ENCODE data around the gene CELSR1. TPM values are rescaled to one million over a fixed set of nuclear protein-coding genes. Genes with fewer than 3 reads are reported as not detected.
"Not testable (repeated sequence)": the region's sequence is repeated elsewhere in the genome, so short reads cannot be mapped to it uniquely, and the experiment has no call there.

The CELSR1 gene
- total and polyA plus RNA-seq, 5 experiments from 2014 or later: 0.19 to 1.2 (median 0.66) TPM

- H3K27ac Mint-ChIP-seq: peak overlapping the region in 1 of 10 donors; percentile 33
- peak in 1 of 10 donors; percentile 45 for DNase-seq
- peaks cover 0 to 12% (median 0%) of the 10 kb centered on the region in 9 donors for H3K9me3 Mint-ChIP-seq
- no peak for ATAC-seq
- H3K27me3 Mint-ChIP-seq: peaks cover 0 to 12% (median 8%) of the 10 kb centered on the region in 5 donors
- H3K36me3 Mint-ChIP-seq: peaks cover 0 to 12% (median 0%) of the 10 kb centered on the region in 3 donors
- POLR2A ChIA-PET: no interaction called here
- H3K4me3 Mint-ChIP-seq: no peak overlapping the region
- H3K4me1 Mint-ChIP-seq: peaks cover 0 to 8% (median 5%) of the 10 kb centered on the region in 4 donors
Observed at GRCh38 chr22:46471901-46472721, 65.3 kb downstream of the CELSR1 start.

- H3K4me1 Mint-ChIP-seq, ATAC-seq, H3K27ac Mint-ChIP-seq, POLR2A ChIA-PET, H3K27me3 Mint-ChIP-seq, H3K4me3 Mint-ChIP-seq: not testable (repeated sequence)
- Mint-ChIP-seq H3K36me3 (peaks cover 0 to 12% (median 0%) of the 10 kb centered on the region in 3 donors), H3K9me3 (peaks cover 0 to 12% (median 0%) of the 10 kb centered on the region in 9 donors)
- peak in 1 of 10 donors; percentile 15 for DNase-seq
Observed at GRCh38 chr22:46471330-46471729, 66.1 kb downstream of the CELSR1 start.

- Mint-ChIP-seq H3K27me3 (peaks cover 0 to 9% (median 2%) of the 10 kb centered on the region in 5 donors), H3K36me3 (no peaks in the 10 kb centered on the region), H3K4me1 (no peaks in the 10 kb centered on the region), H3K27ac (peak overlapping the region in 1 of 10 donors; percentile 73), H3K9me3 (no peaks in the 10 kb centered on the region), H3K4me3 (no peak overlapping the region)
- DNase-seq (peak in 1 of 10 donors; percentile 7), ATAC-seq (no peak)
- POLR2A ChIA-PET: interaction anchor here (0.8 kb wide), 1 partner anchor 13 kb away, joined by 3 read pairs; no protein-coding TSS in a partner anchor
Observed at GRCh38 chr22:46469711-46470110, 67.7 kb downstream of the CELSR1 start.

GRCh38 chr22:46467006-46467405 is 70.4 kb downstream of the CELSR1 start:
- DNase-seq (no peak), ATAC-seq (no peak)
- POLR2A ChIA-PET: no interaction called here
- no peaks in the 10 kb centered on the region for H3K36me3 Mint-ChIP-seq
- H3K27ac Mint-ChIP-seq: no peak overlapping the region
- peaks cover 0 to 5% (median 1%) of the 10 kb centered on the region in 5 donors for H3K27me3 Mint-ChIP-seq
- no peak overlapping the region for H3K4me3 Mint-ChIP-seq
- H3K9me3 Mint-ChIP-seq: no peaks in the 10 kb centered on the region
- no peaks in the 10 kb centered on the region for H3K4me1 Mint-ChIP-seq

GRCh38 chr22:46466255-46466676 is 71.2 kb downstream of the CELSR1 start:
- H3K27ac Mint-ChIP-seq: no peak overlapping the region
- no peaks in the 10 kb centered on the region for H3K4me1 Mint-ChIP-seq
- DNase-seq: no peak
- H3K9me3 Mint-ChIP-seq: no peaks in the 10 kb centered on the region
- no peak for ATAC-seq
- H3K4me3 Mint-ChIP-seq: no peak overlapping the region
- H3K27me3 Mint-ChIP-seq: peaks cover 0 to 4% (median 1%) of the 10 kb centered on the region in 5 donors
- no peaks in the 10 kb centered on the region for H3K36me3 Mint-ChIP-seq
- POLR2A ChIA-PET: interaction anchor here (0.6 kb wide), 1 partner anchor 11 kb away, joined by 4 read pairs; no protein-coding TSS in a partner anchor

- ATAC-seq (no peak), DNase-seq (no peak)
- no peak overlapping the region for H3K4me3 Mint-ChIP-seq
- H3K36me3 Mint-ChIP-seq: no peaks in the 10 kb centered on the region
- H3K4me1 Mint-ChIP-seq: no peaks in the 10 kb centered on the region
- no peaks in the 10 kb centered on the region for H3K9me3 Mint-ChIP-seq
- no peak overlapping the region for H3K27ac Mint-ChIP-seq
- H3K27me3 Mint-ChIP-seq: peaks cover 0 to 4% (median 1%) of the 10 kb centered on the region in 5 donors
- POLR2A ChIA-PET: interaction anchor here (0.6 kb wide), 1 partner anchor 12 kb away, joined by 4 read pairs; no protein-coding TSS in a partner anchor
Observed at GRCh38 chr22:46465793-46466192, 71.6 kb downstream of the CELSR1 start.

GRCh38 chr22:46465345-46465720 is 72.1 kb downstream of the CELSR1 start:
- POLR2A ChIA-PET: no interaction called here
- H3K27me3 Mint-ChIP-seq: peaks cover 0 to 4% (median 0%) of the 10 kb centered on the region in 5 donors
- no peaks in the 10 kb centered on the region for H3K4me1 Mint-ChIP-seq
- no peak overlapping the region for H3K4me3 Mint-ChIP-seq
- H3K36me3 Mint-ChIP-seq: no peaks in the 10 kb centered on the region
- peak overlapping the region in 1 of 10 donors; percentile 62 for H3K27ac Mint-ChIP-seq
- no peaks in the 10 kb centered on the region for H3K9me3 Mint-ChIP-seq
- DNase-seq (no peak), ATAC-seq (no peak)

GRCh38 chr22:46464701-46465344 is 72.6 kb downstream of the CELSR1 start:
- no peaks in the 10 kb centered on the region for H3K36me3 Mint-ChIP-seq
- peaks cover 0 to 4% (median 2%) of the 10 kb centered on the region in 5 donors for H3K27me3 Mint-ChIP-seq
- H3K4me3 Mint-ChIP-seq: no peak overlapping the region
- POLR2A ChIA-PET: no interaction called here
- H3K27ac Mint-ChIP-seq: peak overlapping the region in 1 of 10 donors; percentile 59
- DNase-seq: no peak
- ATAC-seq: no peak
- no peaks in the 10 kb centered on the region for H3K4me1 Mint-ChIP-seq
- no peaks in the 10 kb centered on the region for H3K9me3 Mint-ChIP-seq

GRCh38 chr22:46464296-46464695 is 73.1 kb downstream of the CELSR1 start:
- ATAC-seq (no peak), DNase-seq (no peak)
- Mint-ChIP-seq H3K27ac (no peak overlapping the region), H3K4me3 (no peak overlapping the region), H3K36me3 (no peaks in the 10 kb centered on the region), H3K9me3 (no peaks in the 10 kb centered on the region), H3K27me3 (peaks cover 0 to 4% (median 2%) of the 10 kb centered on the region in 5 donors), H3K4me1 (no peaks in the 10 kb centered on the region)
- POLR2A ChIA-PET: no interaction called here

GRCh38 chr22:46463435-46464227 is 73.8 kb downstream of the CELSR1 start:
- no peaks in the 10 kb centered on the region for H3K36me3 Mint-ChIP-seq
- ATAC-seq: no peak

GRCh38 chr22:46462726-46463371 is 74.6 kb downstream of the CELSR1 start:
- no peak for ATAC-seq
- no peak for DNase-seq
- Mint-ChIP-seq H3K36me3 (no peaks in the 10 kb centered on the region), H3K27me3 (peaks cover 0 to 9% (median 4%) of the 10 kb centered on the region in 5 donors), H3K4me3 (no peak overlapping the region), H3K4me1 (no peaks in the 10 kb centered on the region), H3K9me3 (no peaks in the 10 kb centered on the region), H3K27ac (no peak overlapping the region)
- POLR2A ChIA-PET: no interaction called here

More at GRCh38 chr22:46463435-46464227, 73.8 kb downstream of the CELSR1 start:
- Mint-ChIP-seq H3K27me3 (peaks cover 0 to 4% (median 2%) of the 10 kb centered on the region in 5 donors), H3K27ac (no peak overlapping the region), H3K4me3 (no peak overlapping the region), H3K9me3 (no peaks in the 10 kb centered on the region), H3K4me1 (no peaks in the 10 kb centered on the region)
- no peak for DNase-seq
- POLR2A ChIA-PET: no interaction called here

GRCh38 chr22:46461566-46462180 is 75.7 kb downstream of the CELSR1 start:
- H3K4me3 Mint-ChIP-seq: no peak overlapping the region
- no peak for ATAC-seq
- no peak overlapping the region for H3K27ac Mint-ChIP-seq
- H3K9me3 Mint-ChIP-seq: no peaks in the 10 kb centered on the region
- H3K4me1 Mint-ChIP-seq: no peaks in the 10 kb centered on the region
- no peaks in the 10 kb centered on the region for H3K36me3 Mint-ChIP-seq
- DNase-seq: no peak
- POLR2A ChIA-PET: no interaction called here
- peaks cover 2 to 17% (median 8%) of the 10 kb centered on the region in 5 donors for H3K27me3 Mint-ChIP-seq

All from naive thymus-derived CD8-positive, alpha-beta T cell (primary cell).